Neural cell (in vitro differentiated cells): ENCODE results near the gene DHX34. TPM values are rescaled to one million over a fixed set of nuclear protein-coding genes. Genes with fewer than 3 reads are reported as not detected.

Experiments used
- H2AFZ ChIP-seq: fragments of 200-600, 300-800 bp; sonication (generic), shearing (Covaris generic); 2 replicates; pipeline ENCODE4 v1.6.0; 2014; ENCODE audit warnings: low read depth, mild to moderate bottlenecking, antibody characterized with exemption, low read length, moderate library complexity
- H3F3A ChIP-seq: fragments of 200-600 bp; shearing (Covaris generic); 2 replicates; pipeline ENCODE4 v1.6.1; 2016; ENCODE audit warnings: mild to moderate bottlenecking, moderate library complexity, mixed read lengths, antibody characterized with exemption, low read length; ENCODE audit not compliant: insufficient read depth, poor library complexity, severe bottlenecking
- H3K27ac ChIP-seq: fragments of 200-600, 300-800 bp; sonication (generic), shearing (Covaris generic); 2 replicates; pipeline ENCODE4 v1.5.1; 2014; ENCODE audit warnings: mild to moderate bottlenecking, low read length, moderate library complexity
- H3K27me3 ChIP-seq: fragments of 300-800, 200-600 bp; sonication (generic), shearing (Covaris generic); 2 replicates; pipeline ENCODE4 v1.6.0; 2014; ENCODE audit warnings: mild to moderate bottlenecking, low read depth, low read length, moderate library complexity; ENCODE audit not compliant: insufficient read depth
- H3K36me3 ChIP-seq: fragments of 300-800, 200-600 bp; sonication (generic), shearing (Covaris generic); 2 replicates; pipeline ENCODE4 v1.5.1; 2014; ENCODE audit warnings: mild to moderate bottlenecking, antibody characterized with exemption, low read length, moderate library complexity; ENCODE audit not compliant: insufficient read depth
- H3K4me2 ChIP-seq: fragments of 300-800, 200-600 bp; sonication (generic), shearing (Covaris generic); 2 replicates; pipeline ENCODE4 v1.6.0; 2014; ENCODE audit warnings: mild to moderate bottlenecking, low read length
- H3K4me3 ChIP-seq: fragments of 300-800, 200-600 bp; sonication (generic), shearing (Covaris generic); 2 replicates; pipeline ENCODE4 v1.5.1; 2014; ENCODE audit warnings: mild to moderate bottlenecking, low read length, moderate library complexity
- H3K79me2 ChIP-seq: fragments of 200-600 bp; shearing (Covaris generic); replicated peaks from 2 replicates; pipeline ENCODE4 v1.6.0; 2014; ENCODE audit warnings: mild to moderate bottlenecking, low read length, moderate library complexity; ENCODE audit not compliant: insufficient read depth
- H3K9ac ChIP-seq: fragments of 300-800, 200-600 bp; sonication (generic), shearing (Covaris generic); 2 replicates; pipeline ENCODE4 v1.6.1; 2016; ENCODE audit warnings: mild to moderate bottlenecking, low read length, mixed read lengths
- H3K9me2 ChIP-seq: fragments of 200-600 bp; shearing (Covaris generic); 2 replicates; pipeline ENCODE4 v1.6.1; 2016; ENCODE audit warnings: mild to moderate bottlenecking, low read length, mixed read lengths; ENCODE audit not compliant: insufficient read depth
- H3K9me3 ChIP-seq: fragments of 200-600, 300-800 bp; sonication (generic), shearing (Covaris generic); 2 replicates; pipeline ENCODE4 v1.6.1; 2016; ENCODE audit warnings: mild to moderate bottlenecking, mixed run types, low read length, moderate library complexity, mixed read lengths
- H4K20me1 ChIP-seq: fragments of 200-600 bp; shearing (Covaris generic); 2 replicates; pipeline ENCODE4 v1.6.1; 2016; ENCODE audit warnings: mild to moderate bottlenecking, mixed run types; ENCODE audit not compliant: insufficient read depth
- EP300 ChIP-seq: fragments of 450-650 bp; conservative IDR thresholded peaks from 2 replicates; pipeline ENCODE4 v1.6.1; 2014; ENCODE audit warnings: antibody characterized with exemption, mild to moderate bottlenecking, moderate library complexity; ENCODE audit not compliant: poor library complexity, severe bottlenecking
- MXI1 ChIP-seq: fragments of 450-650 bp; conservative IDR thresholded peaks from 2 replicates; pipeline ENCODE4 v1.6.1; 2014; ENCODE audit warnings: antibody characterized with exemption, mild to moderate bottlenecking; ENCODE audit not compliant: poor library complexity, severe bottlenecking
- POLR2AphosphoS5 ChIP-seq: IDR thresholded peaks from 2 replicates; pipeline ENCODE4 v1.6.1; 2012
- RAD21 ChIP-seq: fragments of 450-650 bp; conservative IDR thresholded peaks from 2 replicates; pipeline ENCODE4 v1.6.1; 2014; ENCODE audit warnings: antibody characterized with exemption, mild to moderate bottlenecking, moderate library complexity
- REST ChIP-seq: IDR thresholded peaks from 2 replicates; pipeline ENCODE4 v1.6.1; 2012; ENCODE audit warnings: borderline replicate concordance
- SMC3 ChIP-seq: fragments of 450-650 bp; conservative IDR thresholded peaks from 2 replicates; pipeline ENCODE4 v1.6.1; 2014; ENCODE audit warnings: antibody characterized with exemption, mild to moderate bottlenecking, moderate library complexity; ENCODE audit not compliant: poor library complexity
- TAF1 ChIP-seq: IDR thresholded peaks from 2 replicates; pipeline ENCODE4 v1.6.1; 2012; ENCODE audit warnings: low read depth
- polyA plus RNA-seq: library from polyadenylated mRNA; depleted of rRNA; stranded (reverse); fragments of >200 nt; gene quantifications from 2 replicates; pipeline ENCODE4 v1.2.3, GENCODE V29; 2014
- TF ChIP-seq, protein P1 (sequence below): fragments of 450-650 bp; IDR thresholded peaks from 2 replicates; pipeline ENCODE4 v1.5.1; 2014; ENCODE audit warnings: antibody characterized with exemption, mild to moderate bottlenecking, moderate library complexity; ENCODE audit not compliant: poor library complexity, severe bottlenecking

Gene DHX34
- polyA plus RNA-seq, 1 donor from 2014 or later, result 11.7 TPM

GRCh38 chr19:47352095-47352494 is 3.0 kb downstream of the DHX34 start:
- H3K27me3 ChIP-seq, result no peaks in the 10 kb centered on the region
- no peaks in the 10 kb centered on the region for H4K20me1 ChIP-seq
- H3F3A ChIP-seq, result no peaks in the 10 kb centered on the region
- H3K79me2 ChIP-seq, result peaks cover 12% of the 10 kb centered on the region
- no peaks in the 10 kb centered on the region for H3K9me2 ChIP-seq
- H3K9me3 ChIP-seq, result no peaks in the 10 kb centered on the region
- TF ChIP-seq SMC3 (no peak), REST (no peak), POLR2AphosphoS5 (no peak), TAF1 (no peak), MXI1 (no peak)
- TF ChIP-seq, protein P1, sequence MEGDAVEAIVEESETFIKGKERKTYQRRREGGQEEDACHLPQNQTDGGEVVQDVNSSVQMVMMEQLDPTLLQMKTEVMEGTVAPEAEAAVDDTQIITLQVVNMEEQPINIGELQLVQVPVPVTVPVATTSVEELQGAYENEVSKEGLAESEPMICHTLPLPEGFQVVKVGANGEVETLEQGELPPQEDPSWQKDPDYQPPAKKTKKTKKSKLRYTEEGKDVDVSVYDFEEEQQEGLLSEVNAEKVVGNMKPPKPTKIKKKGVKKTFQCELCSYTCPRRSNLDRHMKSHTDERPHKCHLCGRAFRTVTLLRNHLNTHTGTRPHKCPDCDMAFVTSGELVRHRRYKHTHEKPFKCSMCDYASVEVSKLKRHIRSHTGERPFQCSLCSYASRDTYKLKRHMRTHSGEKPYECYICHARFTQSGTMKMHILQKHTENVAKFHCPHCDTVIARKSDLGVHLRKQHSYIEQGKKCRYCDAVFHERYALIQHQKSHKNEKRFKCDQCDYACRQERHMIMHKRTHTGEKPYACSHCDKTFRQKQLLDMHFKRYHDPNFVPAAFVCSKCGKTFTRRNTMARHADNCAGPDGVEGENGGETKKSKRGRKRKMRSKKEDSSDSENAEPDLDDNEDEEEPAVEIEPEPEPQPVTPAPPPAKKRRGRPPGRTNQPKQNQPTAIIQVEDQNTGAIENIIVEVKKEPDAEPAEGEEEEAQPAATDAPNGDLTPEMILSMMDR, result no peak
- H3K9ac ChIP-seq, result no peak overlapping the region
- H3K4me2 ChIP-seq, result no peak overlapping the region
- H2AFZ ChIP-seq, result no peak overlapping the region
- no peaks in the 10 kb centered on the region for H3K36me3 ChIP-seq
- H3K27ac ChIP-seq, result peak overlapping the region; percentile 33
- H3K4me3 ChIP-seq, result no peak overlapping the region

GRCh38 chr19:47353307-47353712 is 4.2 kb downstream of the DHX34 start:
- H3K9me2 ChIP-seq, result no peaks in the 10 kb centered on the region
- no peaks in the 10 kb centered on the region for H4K20me1 ChIP-seq
- TF ChIP-seq POLR2AphosphoS5 (no peak), EP300 (no peak), TAF1 (no peak), SMC3 (no peak), REST (no peak), RAD21 (no peak)
- TF ChIP-seq, protein P1, result no peak
- no peaks in the 10 kb centered on the region for H3K27me3 ChIP-seq
- peaks cover 6% of the 10 kb centered on the region for H3K36me3 ChIP-seq
- no peaks in the 10 kb centered on the region for H3K9me3 ChIP-seq
- peaks cover 12% of the 10 kb centered on the region for H3K79me2 ChIP-seq
- H3K4me3 ChIP-seq, result no peak overlapping the region
- no peaks in the 10 kb centered on the region for H3F3A ChIP-seq
- no peak overlapping the region for H2AFZ ChIP-seq
- no peak overlapping the region for H3K27ac ChIP-seq
- no peak overlapping the region for H3K4me2 ChIP-seq
- no peak overlapping the region for H3K9ac ChIP-seq
